H1 (cell line): Measurements from ENCODE around the gene SCN2B. TPM values are rescaled to one million over a fixed set of nuclear protein-coding genes. Genes with fewer than 3 reads are reported as not detected.

Source experiments
- ASH2L ChIP-seq: fragments of 200-600, 300-600 bp; sonication (generic); IDR thresholded peaks from one replicate; pipeline ENCODE4 v1.7.1; 2017; ENCODE audit warnings: low read length
- BACH1 ChIP-seq: IDR thresholded peaks from 2 replicates; pipeline ENCODE4 v1.6.1; 2012; ENCODE audit warnings: low read length, improper control_type of control experiment
- CBX8 ChIP-seq: fragments of 300-800, 300-1000 bp; sonication (generic); IDR thresholded peaks from 2 replicates; pipeline ENCODE4 v1.7.1; 2016; ENCODE audit warnings: low read depth, low read length, borderline replicate concordance
- CEBPB ChIP-seq: IDR thresholded peaks from 2 replicates; pipeline ENCODE4 v1.6.1; 2012; ENCODE audit warnings: low read depth, low read length
- CHD2 ChIP-seq: IDR thresholded peaks from 2 replicates; pipeline ENCODE4 v1.6.1; 2012; ENCODE audit warnings: low read length, improper control_type of control experiment
- E2F6 ChIP-seq: IDR thresholded peaks from 2 replicates; pipeline ENCODE4 v1.6.1; 2012; ENCODE audit warnings: inconsistent platforms
- GABPA ChIP-seq: IDR thresholded peaks from 2 replicates; pipeline ENCODE4 v1.6.1; 2011; ENCODE audit warnings: mild to moderate bottlenecking, low read length, moderate library complexity, borderline replicate concordance; ENCODE audit not compliant: insufficient read depth
- RAD21 ChIP-seq, 2 experiments: IDR thresholded peaks in 1 of 2; conservative IDR thresholded peaks in 1 of 2; 2 replicates each; pipeline ENCODE4 v1.6.1; 2011; ENCODE audit warnings: low read depth in 2 of 2, low read length in 2 of 2, improper control_type of control experiment in 1 of 2, inconsistent platforms in 1 of 2, mild to moderate bottlenecking in 1 of 2, moderate library complexity in 1 of 2
- polyA plus RNA-seq, 7 experiments: library from polyadenylated mRNA; depleted of rRNA in 3 of 7; stranded (reverse) in 5 of 7; unstranded in 2 of 7; fragments of >200 nt in 5 of 7; fragments of 200-250 nt in 2 of 7; gene quantifications; 1 replicate in 5 of 7; 2 replicates in 1 of 7; 4 replicates in 1 of 7; pipeline versions ENCODE4 v1.2.1 to v1.2.3, GENCODE V29; 2011 to 2013; ENCODE audit warnings: missing spikeins in 2 of 7, mixed read lengths in 2 of 7
- small RNA-seq: library from polyadenylated mRNA; stranded (forward); fragments of <200 nt; extraction: miRNeasy Mini kit (QIAGEN cat#:217004); gene quantifications from one replicate; pipeline ENCODE3, GENCODE V24; 2013; ENCODE audit not compliant: insufficient read depth
- total RNA-seq: library from RNA; stranded (reverse); fragmentation: NEBNext Ultra II Directional; extraction: Animal tissue kit (Norgen Biotek cat#: 25700); gene quantifications from 2 replicates; pipeline ENCODE4 v1.2.1, GENCODE V29; 2021

The SCN2B gene
- total and polyA plus RNA-seq, 2 of the 8 experiments (the other 6 are each of a cell fraction or from before 2014, with no cell fraction given), result 0.14 to 0.24 TPM

- no peak for TF ChIP-seq RAD21 (IDR thresholded peaks at IDR 0.05 in 1 of 2, conservative IDR thresholded peaks at IDR 0.05 in 1 of 2; ENCODE audit: low read depth in 2 of 2, low read length in 2 of 2)
- TF ChIP-seq CBX8, result no peak
- no peak for TF ChIP-seq CHD2
- no peak for TF ChIP-seq CEBPB
- no peak for TF ChIP-seq GABPA
- no peak for TF ChIP-seq ASH2L
- no peak for TF ChIP-seq E2F6
- no peak for TF ChIP-seq BACH1
These were observed 63.6 kb downstream of the SCN2B start (continued) for GRCh38 chr11:118112711-118113430.

Small RNAs within 50 kb of the gene (small RNA-seq; reads per million reads assigned to genes)
- not detected for gene HSPE1P18

Other genes starting within 250 kb of the SCN2B start
- 0.29 and 0.61 TPM in 2 replicates for gene TMPRSS13, start 247.2 kb downstream of the SCN2B start, total RNA-seq
- gene TMPRSS13, start 247.2 kb downstream of the SCN2B start, polyA plus RNA-seq (2011; rRNA removed), result 0.79 and 1.0 TPM in 2 replicates
- gene IL10RA, start 190.2 kb downstream of the SCN2B start, total RNA-seq, result 0.11 and 0.31 TPM in 2 replicates
- 0.05 and 0.16 TPM in 2 replicates for gene IL10RA, start 190.2 kb downstream of the SCN2B start, polyA plus RNA-seq (2011; rRNA removed)
- 0.58 and 0.69 TPM in 2 replicates for gene TMPRSS4, start 99.6 kb downstream of the SCN2B start, total RNA-seq
- gene TMPRSS4, start 99.6 kb downstream of the SCN2B start, polyA plus RNA-seq (2011; rRNA removed), result 0.11 and 0.13 TPM in 2 replicates
- not detected in 2 replicates for gene SMIM35, start 89.7 kb downstream of the SCN2B start, total RNA-seq
- gene SMIM35, start 89.7 kb downstream of the SCN2B start, polyA plus RNA-seq (2011; rRNA removed), result not detected in 2 replicates
- 2.0 and 2.8 TPM in 2 replicates for gene SCN4B, start 23.8 kb downstream of the SCN2B start, total RNA-seq
- gene SCN4B, start 23.8 kb downstream of the SCN2B start, polyA plus RNA-seq (2011; rRNA removed), result 4.1 and 4.9 TPM in 2 replicates
- 0.58 and 0.86 TPM in 2 replicates for gene JAML, start 48.4 kb upstream of the SCN2B start, total RNA-seq
- gene JAML, start 48.4 kb upstream of the SCN2B start, polyA plus RNA-seq (2011; rRNA removed), result 0.05 and 0.12 TPM in 2 replicates
- 3.3 and 3.9 TPM in 2 replicates for gene MPZL3, start 75.7 kb upstream of the SCN2B start, total RNA-seq
- gene MPZL3, start 75.7 kb upstream of the SCN2B start, polyA plus RNA-seq (2011; rRNA removed), result 1.1 and 1.2 TPM in 2 replicates
- 2.4 and 2.6 TPM in 2 replicates for gene MPZL2, start 87.7 kb upstream of the SCN2B start, total RNA-seq
- gene MPZL2, start 87.7 kb upstream of the SCN2B start, polyA plus RNA-seq (2011; rRNA removed), result 2.3 and 3.2 TPM in 2 replicates
- gene CD3E, start 128.1 kb upstream of the SCN2B start, total RNA-seq, result not detected in 2 replicates
- gene CD3E, start 128.1 kb upstream of the SCN2B start, polyA plus RNA-seq (2011; rRNA removed), result 0.05 TPM in 1 of 2 replicates, not detected in the other
- gene CD3D, start 166.1 kb upstream of the SCN2B start, total RNA-seq, result not detected in 2 replicates
- not detected in 2 replicates for gene CD3D, start 166.1 kb upstream of the SCN2B start, polyA plus RNA-seq (2011; rRNA removed)
- not detected in 2 replicates for gene CD3G, start 167.7 kb upstream of the SCN2B start, total RNA-seq
- 0.02 TPM in 1 of 2 replicates, not detected in the other for gene CD3G, start 167.7 kb upstream of the SCN2B start, polyA plus RNA-seq (2011; rRNA removed)
- 33.5 and 34.5 TPM in 2 replicates for gene UBE4A, start 183.0 kb upstream of the SCN2B start, total RNA-seq
- 7.9 and 11.3 TPM in 2 replicates for gene UBE4A, start 183.0 kb upstream of the SCN2B start, polyA plus RNA-seq (2011; rRNA removed)
- gene ATP5MG, start 225.0 kb upstream of the SCN2B start, total RNA-seq, result 237 and 251 TPM in 2 replicates
- gene ATP5MG, start 225.0 kb upstream of the SCN2B start, polyA plus RNA-seq (2011; rRNA removed), result 322 and 464 TPM in 2 replicates